GM21737 (cell line): ENCODE results near the gene BRIP1.
"Not testable (repeated sequence)": the region's sequence is repeated elsewhere in the genome, so short reads cannot be mapped to it uniquely, and the experiment has no call there.

Source experiments
- ATAC-seq: cut with Tn5 transposase; IDR thresholded peaks from one replicate; pipeline ENCODE4 v1.9.1; 2021; ENCODE audit warnings: mild to moderate bottlenecking, moderate library complexity; ENCODE audit not compliant: unreplicated experiment

BRIP1 gene

GRCh38 chr17:61702450-61702849 is 160.9 kb downstream of the BRIP1 start:
- ATAC-seq, result no peak

DNA sequence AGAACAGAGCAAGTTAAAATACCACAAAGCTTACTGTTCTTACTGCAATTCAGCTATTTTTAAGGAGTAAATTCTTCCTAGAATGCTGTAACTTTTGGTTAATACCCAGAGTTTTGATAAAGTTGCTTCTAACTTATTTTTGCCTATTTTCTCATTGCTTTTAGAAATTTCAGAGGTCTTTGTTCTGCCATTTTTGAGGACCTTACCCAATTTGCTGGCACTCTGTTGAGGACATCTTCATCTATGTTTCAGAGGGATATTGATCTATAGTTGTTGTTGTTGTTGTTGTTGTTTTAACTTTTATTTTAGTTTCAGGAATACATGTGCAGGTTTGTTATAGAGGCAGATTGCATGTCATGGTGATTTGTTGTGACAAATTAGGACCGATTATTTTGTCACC is 161.3 kb downstream of the BRIP1 start:
- ATAC-seq, result no peak

DNA sequence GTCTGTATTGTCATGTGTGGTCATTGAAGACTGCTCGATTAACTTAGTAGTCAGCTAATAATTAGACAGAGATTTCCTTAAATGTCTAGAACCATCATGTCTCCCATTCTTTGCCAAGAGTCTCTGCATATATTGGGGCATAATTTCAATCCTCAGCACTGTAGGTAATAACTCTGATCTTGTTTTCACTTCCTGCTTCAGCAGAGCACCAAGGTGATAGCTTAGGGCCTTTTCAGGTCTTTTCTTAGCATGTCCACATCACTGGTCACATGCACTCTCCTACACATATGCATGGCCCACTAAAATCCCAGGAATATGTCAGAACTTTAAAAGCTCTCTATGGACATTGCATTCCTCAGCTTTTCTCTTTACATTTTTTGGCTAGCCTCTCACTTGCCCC is 162.0 kb downstream of the BRIP1 start:
- no peak for ATAC-seq

- no peak for ATAC-seq
Observed at GRCh38 chr17:61700252-61700651, 163.1 kb downstream of the BRIP1 start.

- no peak for ATAC-seq
Observed at GRCh38 chr17:61699694-61700093, 163.6 kb downstream of the BRIP1 start.

- no peak for ATAC-seq
Observed at GRCh38 chr17:61699032-61699431, 164.3 kb downstream of the BRIP1 start.

GRCh38 chr17:61698244-61698643 is 165.1 kb downstream of the BRIP1 start:
- ATAC-seq, result no peak

DNA sequence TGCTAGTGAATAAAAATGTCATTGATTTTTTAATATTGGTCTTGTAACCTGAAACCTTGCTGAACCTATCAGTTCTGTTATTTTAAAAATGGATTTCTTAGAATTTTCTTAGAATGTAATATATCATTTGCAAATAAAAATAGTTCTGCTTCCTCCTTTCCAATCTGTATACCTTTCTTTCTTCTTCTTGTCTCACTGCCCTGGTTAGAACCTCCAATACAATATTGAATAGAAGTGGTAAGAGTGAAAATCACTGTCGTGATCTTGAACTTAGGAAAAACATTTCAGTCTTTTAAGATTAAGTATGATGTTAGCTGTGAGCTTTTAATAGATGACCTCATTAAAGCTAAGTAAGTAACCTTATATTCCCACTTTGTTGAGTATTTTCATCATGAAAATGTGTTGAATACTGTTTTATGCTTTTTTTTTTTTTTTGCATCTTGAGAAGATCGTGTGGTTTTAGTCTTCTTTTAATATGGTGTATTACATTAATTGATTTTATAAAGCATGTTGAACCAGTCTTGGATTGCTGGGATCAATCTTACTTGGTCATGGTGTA is 167.5 kb downstream of the BRIP1 start:
- ATAC-seq, result no peak

DNA sequence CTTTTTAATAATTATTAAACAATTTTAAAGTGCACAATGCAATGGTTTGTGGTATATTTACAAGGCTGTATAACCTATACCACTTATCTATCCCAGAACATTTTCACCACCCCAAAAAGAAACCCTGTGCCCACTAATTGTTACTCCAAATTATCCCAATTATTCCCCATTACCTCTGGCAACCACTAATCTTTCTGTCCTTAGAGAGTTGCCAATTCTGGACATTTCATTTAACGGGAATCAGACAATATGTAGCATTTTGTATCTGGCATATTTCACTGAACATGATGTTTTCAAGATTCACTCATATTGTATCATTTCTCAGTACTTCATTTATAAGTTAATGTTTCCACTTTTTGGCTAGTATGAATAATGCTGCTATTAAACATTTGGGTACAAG is 169.2 kb downstream of the BRIP1 start:
- no peak for ATAC-seq

DNA sequence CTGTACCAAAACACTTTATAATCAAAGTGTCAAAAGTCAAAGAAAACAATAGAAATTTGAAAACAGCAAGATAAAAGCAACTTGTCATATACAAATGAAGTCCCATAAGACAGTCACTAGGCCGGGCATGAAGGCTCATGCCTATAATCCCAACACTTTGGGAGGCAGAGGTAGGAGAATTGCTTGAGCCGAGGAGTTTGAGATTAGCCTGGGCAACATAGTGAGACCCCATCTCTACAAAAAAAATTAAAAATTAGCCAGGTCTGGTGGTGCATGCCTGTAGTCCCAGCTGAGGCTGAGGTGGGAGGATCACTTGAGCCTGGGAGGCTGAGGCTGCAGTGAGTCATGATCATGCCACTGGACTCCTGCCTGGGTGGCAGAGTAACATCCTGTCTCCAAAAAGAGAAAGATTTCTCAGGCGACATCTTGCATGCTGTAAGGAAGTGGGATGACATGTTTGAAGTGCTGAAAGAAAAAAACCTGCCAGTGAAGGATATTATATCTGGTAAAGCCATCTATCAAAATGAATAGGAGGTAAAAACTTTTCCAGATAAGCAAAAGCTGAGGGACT is 173.6 kb downstream of the BRIP1 start:
- ATAC-seq, result no peak

- ATAC-seq, result no peak
Observed at GRCh38 chr17:61687769-61688168, 175.6 kb downstream of the BRIP1 start.

DNA sequence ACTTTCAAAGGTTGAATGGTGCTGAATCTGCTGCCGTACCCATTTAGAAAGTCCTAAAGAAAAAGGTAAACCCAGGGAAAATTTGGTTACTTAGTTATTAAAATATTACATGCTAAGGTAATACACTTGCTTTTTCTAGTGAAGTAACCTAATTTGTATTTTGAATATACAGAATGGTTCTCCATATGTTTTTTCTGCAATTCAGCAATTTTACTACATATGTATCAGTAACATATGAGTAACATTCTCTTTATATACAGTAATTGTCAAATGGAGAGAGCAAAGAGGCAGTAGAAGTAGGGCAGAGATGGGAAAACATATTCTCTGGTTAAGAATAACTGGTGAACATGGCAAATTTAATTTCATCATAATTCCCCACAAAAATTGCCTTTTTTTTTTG is 177.2 kb downstream of the BRIP1 start:
- no peak for ATAC-seq

DNA sequence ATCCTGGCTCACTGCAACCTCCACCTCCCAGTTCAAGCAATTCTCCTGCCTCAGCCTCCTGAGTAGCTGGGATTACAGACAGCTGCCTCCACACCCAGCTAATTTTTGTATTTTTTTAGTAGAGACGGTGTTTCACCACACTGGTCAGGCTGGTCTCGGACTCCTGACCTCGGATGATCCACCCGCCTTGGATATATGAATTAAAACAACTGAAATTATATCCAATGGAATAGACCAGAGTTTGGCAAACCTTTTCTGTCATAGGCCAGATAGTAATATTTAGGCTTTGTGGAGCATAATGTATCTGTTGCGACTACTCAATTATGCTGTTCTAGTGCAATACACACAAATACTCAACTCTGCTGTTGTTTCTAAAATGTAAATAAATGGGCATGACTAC is 178.5 kb downstream of the BRIP1 start:
- no peak for ATAC-seq

DNA sequence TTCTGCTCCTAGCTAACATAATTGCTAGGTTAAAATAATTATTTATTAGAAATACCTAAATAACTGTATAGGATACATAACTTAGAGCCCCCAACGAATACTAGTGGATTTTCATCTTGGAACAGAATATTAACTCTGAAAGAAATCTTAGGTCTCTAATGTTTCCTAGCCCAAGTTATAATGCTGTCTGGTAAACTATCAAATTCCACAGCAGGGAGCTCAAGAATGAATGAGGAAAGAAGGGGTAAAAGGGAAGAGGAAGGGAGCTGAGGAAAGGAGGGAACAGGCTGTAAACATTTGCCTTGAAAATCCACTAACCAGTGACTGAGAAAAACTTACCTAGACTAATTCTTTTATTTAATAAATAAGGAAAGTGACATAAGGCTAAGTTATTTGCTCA is 179.2 kb downstream of the BRIP1 start:
- no peak for ATAC-seq

- no peak for ATAC-seq
Observed at GRCh38 chr17:61683466-61683865, 179.9 kb downstream of the BRIP1 start.

- ATAC-seq, result no peak
Observed at GRCh38 chr17:61680921-61681320, 182.4 kb downstream of the BRIP1 start.

DNA sequence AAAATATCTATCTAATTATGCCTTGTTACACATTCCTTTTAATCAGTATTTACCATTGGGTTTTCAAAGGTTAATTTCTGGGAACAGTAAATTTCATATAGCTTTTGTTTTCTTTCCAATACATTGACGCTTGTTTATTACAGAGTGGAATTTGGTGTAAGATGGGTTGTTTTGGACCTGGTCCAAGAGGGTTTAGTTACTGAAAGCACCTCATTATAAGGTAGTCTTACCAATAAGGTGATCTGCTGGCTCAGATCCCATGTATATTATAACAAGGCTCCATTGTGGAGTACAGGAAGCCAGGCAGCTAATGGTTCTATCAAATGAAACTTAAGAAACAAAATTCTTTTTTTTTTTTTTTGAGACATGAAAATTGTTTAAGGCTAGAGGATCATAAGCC is 185.0 kb downstream of the BRIP1 start:
- ATAC-seq, result no peak

GRCh38 chr17:61677150-61677811 is 186.0 kb downstream of the BRIP1 start:
- ATAC-seq, result not testable (repeated sequence)

- not testable (repeated sequence) for ATAC-seq
Observed at GRCh38 chr17:61676522-61676921, 186.8 kb downstream of the BRIP1 start.

GRCh38 chr17:61674609-61675008 is 188.7 kb downstream of the BRIP1 start:
- ATAC-seq, result not testable (repeated sequence)

- not testable (repeated sequence) for ATAC-seq
Observed at GRCh38 chr17:61673019-61673897, 190.1 kb downstream of the BRIP1 start.

- no peak for ATAC-seq
Observed at GRCh38 chr17:61672140-61672539, 191.2 kb downstream of the BRIP1 start.
